Islet of Langerhans (tissue), 1 donor: ENCODE measurements around the gene TRIM10.

Experiments
- FAIRE-seq: peaks from one replicate; lab custom pipeline; 2011; peaks lifted over from hg19 to GRCh38; lab: Jason Lieb, UNC

The TRIM10 gene, protein sequence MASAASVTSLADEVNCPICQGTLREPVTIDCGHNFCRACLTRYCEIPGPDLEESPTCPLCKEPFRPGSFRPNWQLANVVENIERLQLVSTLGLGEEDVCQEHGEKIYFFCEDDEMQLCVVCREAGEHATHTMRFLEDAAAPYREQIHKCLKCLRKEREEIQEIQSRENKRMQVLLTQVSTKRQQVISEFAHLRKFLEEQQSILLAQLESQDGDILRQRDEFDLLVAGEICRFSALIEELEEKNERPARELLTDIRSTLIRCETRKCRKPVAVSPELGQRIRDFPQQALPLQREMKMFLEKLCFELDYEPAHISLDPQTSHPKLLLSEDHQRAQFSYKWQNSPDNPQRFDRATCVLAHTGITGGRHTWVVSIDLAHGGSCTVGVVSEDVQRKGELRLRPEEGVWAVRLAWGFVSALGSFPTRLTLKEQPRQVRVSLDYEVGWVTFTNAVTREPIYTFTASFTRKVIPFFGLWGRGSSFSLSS

DNA sequence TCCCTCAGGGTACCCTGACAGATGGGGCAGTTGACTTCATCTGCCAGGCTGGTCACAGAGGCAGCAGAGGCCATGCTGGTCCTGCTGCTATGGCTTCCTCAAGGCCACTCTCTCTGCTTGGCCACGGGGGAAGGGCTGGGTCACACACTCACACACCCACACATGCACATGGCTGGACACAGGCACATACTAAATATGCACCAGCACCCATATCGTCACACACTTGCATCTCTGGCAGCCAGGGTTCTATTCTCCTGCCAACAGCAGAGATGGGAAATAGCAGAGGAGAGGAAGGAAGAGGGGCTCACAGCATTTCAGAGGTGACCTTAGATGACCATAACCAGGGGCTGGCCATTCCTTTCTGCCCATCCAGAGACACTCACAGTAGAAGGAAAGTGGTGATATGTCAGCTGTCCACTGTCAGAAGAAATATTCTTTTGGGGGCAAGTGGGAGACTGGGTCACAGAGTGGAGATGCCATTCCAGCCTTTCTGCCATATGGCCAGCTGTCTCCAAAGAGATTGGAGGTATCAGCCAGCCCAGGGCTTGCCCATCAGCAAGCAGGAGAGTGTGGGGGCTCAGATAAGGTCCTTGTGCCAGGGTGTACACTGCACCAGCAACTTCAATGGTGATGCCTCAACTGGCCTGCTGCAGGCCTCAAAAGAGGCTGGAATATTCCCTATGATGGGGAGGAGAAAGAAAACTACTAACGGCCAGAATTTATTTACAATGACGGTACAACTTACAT, at the start of gene TRIM10:
Gene TRIM10 (minus strand): TSS at position 427 of the 747 bp plus-strand sequence. CDS start 353 bp downstream, at position 74.
- FAIRE-seq, result no peak

DNA sequence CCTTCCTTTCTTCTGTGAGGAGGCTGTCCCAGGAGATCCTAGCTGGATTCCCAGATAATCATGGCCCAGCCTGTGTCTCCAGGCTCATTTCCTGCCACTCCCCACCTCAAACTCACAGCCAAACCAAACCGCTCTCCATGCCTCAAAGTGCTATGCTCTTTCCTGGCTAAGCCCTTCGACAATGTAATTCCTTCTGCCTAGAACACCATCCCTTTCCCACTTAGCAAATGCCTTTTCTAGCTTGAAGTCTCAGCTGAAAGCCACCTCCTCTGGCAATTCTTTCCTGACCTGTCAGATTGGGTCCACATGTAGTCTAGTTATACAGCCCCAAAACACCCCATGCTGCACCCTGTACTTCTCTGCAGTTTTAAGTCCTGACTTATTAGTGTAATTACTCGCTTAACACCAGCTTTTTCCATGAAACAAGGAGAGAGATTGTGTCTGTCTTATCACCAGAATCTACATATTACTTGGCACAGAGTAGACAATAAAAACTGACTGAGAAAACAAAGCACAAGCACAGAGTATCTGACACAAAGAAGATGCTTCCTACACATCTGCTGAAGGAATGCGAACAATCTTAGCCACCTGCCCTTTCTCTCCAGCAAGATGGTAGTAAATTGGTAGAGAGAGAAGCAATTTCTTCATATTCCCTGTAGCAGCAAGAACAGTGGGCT, 46.7 kb upstream of the TRIM10 start:
- no peak for FAIRE-seq

DNA sequence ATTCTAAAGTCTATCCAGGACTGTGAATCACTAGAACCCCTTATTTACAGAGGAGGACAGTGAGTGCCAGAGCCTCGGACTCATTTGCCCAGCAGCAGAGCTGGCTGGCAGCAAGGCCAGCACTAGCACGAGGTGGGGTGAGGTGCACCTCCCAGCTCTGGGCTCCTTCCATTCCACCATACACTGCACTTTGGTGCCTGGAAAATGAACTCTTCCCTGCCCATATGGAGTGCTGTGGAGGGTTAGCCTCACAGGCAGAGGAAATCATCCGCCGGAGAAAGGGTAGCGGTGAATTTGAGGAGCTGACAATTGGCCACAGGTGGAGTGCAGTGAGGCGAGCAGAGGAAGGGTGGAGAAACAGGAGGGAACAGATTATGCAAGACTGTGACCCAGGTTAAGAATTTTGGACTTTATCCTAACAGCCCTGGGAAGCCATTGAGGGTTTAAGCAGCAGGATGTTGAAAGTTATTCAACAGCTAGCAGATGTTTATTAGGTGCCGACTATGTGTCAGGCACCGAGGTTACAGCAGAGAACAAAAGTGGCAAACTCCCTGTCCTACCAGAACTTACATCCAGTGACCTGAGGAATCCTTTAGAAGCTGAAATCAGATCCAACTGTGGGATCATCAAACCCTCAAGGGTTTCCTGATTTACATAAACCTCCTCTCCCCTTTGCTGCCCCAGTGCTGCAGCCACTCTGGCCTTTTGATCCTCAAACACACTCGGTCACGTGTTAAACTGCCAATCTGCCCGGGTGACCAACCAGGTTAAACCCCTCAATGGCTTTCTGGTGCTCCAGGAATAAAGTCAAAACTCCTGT, 46.0 kb upstream of the TRIM10 start:
- FAIRE-seq, result no peak

DNA sequence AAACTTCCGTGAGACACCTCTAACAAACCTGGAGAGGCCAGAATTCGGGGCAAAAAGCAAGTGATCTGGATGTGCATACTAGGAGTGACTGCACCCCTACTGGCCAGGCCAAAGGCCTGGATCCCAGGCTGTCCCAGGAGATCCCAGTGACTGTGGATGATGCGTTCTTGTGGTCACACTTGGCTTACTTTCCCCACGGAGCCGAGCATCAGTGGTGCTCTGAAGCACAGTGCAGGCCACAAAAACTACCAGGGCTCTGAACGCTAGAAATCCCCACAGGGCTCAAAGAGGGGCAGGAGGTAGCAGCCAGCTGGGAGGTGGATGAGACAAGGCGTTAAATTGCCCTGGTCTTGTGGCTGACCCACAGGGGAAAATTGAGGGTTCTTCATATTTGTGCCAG, 45.1 kb upstream of the TRIM10 start:
- FAIRE-seq, result no peak

DNA sequence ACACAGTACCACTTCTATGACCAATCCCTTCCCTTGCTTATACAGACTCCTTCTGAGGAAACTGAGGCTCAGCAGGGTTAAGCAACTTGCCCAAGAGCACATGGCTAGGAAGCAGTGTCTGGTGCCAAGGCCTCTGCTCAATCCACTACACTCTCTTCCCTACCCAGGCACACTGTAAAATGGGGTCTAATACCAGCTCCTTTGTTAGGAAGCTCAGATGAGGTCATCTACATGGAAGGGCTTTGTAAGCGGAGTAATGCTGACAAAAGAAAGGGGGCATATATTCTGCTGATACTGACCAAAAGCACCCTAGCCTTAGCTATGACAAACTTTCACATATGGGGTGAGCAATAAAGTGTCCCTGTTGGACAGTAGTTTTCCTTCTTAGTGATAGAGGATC, 43.1 kb upstream of the TRIM10 start:
- FAIRE-seq, result no peak

DNA sequence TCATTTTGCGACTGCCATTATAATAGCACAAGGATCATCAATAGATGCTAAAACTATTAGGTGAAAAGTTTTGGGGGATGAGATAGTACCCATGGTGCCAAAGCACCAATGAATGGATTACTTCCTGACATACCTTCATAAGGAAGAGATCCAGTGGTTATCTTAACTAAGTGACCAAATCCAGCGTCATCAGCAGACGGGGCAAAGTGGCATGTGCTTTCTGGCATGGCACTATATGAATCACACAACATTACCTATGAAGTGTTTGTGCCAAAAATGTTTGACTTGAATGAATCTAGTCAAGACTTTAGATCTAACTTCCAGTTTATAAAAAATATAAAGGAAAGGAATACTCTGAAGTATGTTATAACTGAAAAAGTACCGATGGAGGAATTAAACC, 41.4 kb upstream of the TRIM10 start:
- FAIRE-seq, result no peak

DNA sequence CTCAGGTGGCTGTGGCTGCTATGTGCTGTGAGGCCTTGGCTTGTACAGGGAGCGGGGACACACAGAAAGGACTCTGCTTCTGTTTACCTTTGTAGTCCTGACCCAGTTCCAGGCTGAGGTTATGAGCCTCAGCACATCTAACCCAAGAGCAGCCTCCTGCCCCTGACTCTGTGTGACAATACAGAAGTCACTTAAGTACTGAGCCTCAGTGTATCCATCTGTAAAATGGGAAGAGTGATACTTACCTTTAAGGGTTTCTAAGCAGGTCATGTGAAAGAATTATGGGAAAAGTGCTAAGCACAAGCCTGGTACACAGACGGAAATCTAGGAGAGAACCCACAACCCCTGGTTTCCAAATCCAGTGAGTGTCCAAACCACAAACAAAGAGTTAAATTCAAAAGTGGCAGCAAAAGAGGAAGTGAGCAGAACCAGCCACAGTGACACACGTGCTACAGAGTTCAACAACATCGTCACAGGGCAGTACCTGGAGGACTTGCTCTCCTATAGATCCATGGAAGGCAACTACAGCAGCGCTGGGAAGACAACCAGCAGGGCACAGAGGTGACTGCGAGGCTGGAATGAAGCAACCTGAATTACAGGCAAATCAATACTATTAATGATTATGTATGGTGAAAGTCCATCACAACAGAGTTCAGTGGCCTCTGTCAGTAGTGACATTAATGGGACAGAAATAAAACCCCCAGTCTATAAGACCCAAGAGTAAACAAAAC, 39.7 kb upstream of the TRIM10 start:
- FAIRE-seq, result no peak

DNA sequence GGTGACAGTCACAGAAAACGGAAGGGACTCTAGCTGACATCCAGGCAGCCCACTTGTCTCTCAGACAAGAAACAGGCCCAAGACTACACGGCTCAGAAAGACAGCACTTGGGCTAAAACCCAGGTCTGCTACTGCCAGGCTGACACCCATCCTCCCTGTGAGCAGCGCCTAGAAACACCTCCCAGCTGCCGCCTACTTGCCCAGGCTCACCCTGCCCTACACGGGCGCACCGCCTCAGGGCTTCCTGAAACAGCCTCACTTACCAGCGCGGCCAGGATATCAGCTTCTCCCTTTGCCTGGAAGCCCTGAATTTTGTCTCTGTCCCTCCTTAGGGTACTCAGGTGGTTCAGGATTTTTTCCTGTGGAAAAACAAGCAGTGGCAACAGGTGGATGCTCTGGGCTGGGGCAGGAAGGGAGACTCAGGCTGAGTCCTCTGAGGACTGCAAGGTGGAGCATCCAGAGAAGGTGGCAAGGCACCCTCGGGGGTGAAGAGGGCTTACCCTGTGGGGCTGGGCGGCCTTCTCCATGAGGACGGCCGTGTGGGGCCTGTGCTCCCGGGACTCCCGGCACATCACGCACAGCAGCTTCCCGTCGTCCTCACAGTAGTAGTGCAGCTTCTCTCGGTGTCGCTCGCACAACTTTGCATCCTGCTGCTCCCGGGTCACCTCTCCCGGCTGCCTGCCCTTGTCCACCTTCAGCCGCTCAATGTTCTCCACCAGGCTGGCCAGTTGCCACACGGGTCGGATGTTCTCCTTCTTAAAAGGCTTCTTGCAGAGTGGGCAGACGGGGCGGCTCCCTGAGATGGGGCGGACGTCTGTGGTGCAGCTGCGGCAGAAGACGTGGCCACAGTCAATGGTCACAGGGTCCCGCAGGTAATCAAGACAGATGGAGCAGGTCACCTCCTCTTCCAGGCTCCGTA, 37.4 kb upstream of the TRIM10 start:
- FAIRE-seq, result no peak

DNA sequence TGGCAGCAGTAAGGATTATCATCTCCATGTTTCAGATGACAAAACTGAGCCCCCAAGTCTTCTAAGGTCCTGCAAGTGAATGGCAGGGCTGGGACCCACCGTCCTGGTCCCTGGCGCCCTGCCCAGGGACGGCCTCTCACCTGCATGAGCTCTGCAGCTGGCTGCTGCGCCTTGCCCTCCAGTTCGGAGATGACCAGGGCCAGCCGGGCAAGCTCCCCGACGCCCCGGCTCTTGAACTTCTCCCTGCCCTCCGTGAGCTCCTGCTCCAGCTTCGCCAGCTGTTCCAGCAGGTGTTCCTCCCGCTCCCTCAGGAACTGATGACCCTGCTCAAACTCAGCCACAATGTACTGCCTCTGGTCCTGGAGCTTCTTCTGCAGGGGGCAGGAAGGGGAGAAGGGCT, 35.4 kb upstream of the TRIM10 start:
- no peak for FAIRE-seq

DNA sequence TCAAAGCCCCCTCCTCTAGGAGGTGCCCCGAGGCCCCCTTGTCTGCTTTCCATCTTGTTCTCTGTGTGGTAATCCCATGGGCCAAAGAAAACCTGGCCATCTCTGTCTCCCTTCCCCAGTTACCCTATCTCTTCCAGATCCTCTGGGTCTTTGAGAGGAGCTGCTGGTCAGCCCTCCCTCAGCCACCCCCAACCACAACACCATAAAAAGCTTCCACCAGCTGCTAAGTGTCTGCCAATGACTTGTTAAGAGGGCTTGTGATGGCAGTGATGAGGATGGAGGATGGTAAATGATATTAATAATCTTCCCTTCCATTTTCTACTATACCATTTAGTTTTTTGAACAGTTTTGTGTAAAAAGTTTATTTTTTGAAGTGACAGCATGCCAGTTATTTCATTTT, 34.9 kb upstream of the TRIM10 start:
- no peak for FAIRE-seq

DNA sequence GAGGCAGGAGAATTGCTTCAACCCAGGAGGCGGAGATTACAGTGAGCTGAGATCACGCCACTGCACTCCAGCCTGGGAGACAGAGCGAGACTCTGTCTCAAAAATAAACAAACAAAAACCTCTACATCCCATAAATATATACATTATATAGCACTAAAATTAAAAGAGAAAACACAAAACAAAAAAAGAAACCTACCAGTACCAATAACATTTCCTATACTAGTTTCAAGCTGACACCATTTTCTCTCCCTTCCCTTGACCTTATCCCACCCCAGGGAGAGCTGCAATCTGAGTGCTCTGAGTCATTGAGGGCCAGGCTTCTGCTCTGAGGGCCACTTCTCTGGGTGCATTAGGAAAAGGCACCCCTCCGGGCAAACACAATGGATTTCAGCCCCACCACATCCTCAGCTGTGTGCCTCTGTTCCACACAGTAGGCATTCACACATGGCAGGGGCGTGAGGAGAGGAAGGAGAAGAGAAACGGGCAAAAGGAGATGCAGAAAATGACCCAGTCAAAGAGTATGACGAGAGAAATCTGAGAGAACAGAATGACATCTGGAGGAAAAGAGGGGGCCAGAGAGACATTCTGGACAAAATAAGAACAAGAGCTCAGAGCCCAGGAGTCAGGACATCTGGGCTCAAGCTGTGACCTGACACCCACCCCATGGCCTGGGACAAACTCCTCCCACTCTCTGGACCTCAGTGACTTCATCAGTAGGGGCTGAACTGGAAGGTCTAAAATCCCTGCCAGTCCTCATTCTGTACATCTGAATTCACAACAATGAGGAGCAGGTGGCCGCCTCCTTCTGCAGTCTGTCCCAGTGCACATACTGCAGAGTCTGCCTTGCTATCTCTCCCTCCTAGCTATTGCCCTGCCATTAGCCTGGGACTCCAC, 34.0 kb upstream of the TRIM10 start:
- no peak for FAIRE-seq

DNA sequence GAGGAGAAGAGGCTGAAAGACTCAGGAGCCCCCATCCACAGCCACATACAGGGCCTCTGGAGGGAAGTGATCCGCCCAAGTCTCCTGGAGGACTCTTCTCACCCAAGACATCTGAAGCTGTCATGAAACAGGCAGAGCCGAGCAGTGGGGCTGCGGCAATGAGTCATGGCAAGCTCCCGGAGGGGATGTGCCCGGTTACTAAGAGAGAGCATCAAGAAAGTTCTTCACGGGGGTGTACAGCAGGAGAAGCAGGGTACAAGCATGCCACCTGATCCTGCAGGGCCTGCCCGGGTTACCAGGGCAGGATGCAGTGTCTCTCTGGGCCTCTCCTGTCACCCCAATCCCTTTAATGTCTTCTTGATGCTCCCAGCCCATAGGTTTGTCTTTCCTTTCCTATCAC, 31.1 kb upstream of the TRIM10 start:
- no peak for FAIRE-seq

DNA sequence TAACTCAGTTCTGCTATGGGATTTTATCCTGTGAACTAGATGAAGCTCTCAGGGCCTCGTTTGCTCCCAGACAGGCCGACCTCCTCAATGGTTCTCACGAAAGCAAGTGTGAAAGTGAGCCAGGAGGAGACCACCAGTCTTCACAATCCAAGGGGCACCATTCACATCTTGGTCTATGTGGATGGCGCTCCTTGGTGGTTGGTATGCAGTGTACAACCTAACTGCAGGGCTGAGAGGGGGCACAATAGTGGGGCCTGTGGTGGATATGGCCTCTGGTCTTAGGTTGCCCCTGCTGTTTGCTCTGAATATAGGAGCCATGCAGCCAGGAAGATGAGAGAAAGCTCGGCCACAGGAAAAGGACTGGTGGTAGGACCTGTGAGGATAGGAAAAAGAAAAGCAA, 27.5 kb upstream of the TRIM10 start:
- no peak for FAIRE-seq

DNA sequence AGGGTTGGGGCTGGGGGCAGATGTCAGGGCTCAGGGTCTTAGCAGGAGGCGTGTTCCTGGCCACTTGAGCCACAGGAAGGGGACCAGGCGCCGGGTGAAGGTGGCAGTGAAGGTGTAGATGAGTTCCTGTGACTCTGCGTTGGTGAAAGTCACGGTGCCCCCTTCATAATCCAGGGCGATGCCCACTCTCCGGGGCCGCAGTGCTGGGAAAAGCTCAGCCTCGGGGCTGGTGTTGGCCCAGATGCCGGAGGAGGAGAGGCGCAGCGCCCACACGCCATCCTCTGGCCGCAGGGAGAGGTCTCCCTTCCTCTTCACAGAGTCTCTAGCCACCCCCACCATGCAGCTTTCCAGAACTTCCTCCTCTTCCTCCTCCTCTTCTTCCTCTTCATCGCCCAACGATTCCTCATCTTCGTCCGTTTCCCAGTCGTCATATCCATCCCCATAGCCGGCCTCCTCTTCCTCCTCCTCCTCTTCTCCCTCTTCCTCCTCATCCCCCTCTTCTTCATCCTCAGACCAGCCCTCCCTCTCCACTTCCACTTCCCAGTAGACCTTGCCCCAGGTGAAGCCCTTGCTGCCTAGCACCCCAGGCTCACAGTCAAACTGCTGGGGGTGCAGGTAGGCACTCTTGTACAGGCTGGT, 25.0 kb upstream of the TRIM10 start:
- FAIRE-seq, result no peak

DNA sequence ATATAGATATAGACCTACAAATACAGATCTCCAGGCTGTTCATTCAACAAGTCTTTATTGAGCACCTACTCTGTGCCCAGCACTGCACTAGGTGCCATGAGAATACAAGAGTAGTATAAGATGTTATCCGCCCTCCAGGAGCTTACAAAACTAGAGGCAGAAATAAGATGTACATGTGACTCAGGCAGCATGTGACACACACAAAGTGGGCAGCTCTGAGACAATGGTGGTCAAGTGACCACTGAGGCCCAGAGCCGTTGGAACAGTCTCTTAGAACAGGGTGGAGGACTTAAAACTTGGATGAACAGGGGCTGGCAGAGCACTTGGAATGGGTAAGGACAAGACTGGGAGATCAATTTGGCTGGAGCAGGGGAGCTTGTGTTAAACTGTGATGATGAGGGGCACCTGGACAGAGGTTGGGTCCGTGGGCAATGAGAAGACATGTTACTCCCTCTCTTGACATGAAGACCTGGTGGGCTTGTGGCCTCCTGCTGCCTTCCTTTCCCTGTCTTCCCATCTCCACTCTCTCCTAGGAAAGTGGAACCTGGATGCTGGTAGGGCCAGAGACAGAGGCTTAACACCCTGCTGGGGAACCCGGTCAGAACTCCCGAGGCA, 23.5 kb upstream of the TRIM10 start:
- FAIRE-seq, result no peak

DNA sequence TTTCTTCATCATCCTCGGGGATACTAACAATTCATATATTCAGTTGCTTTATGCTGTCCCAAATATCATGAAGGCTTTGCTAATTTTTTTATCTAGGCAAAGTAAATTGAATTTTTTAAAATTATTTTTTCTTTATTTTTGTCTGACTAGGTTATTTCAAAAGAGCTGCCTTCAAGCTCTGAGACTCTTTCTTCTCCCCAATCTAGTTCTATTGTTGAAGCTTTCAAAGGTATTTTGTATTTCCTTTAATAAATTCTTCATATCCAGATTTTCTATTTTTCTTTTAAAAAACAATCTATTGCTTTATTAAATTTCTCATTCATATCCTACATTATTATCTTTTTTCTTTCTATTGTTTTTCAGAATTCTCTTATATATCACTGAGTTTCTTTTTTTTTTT, 19.1 kb upstream of the TRIM10 start:
- no peak for FAIRE-seq

DNA sequence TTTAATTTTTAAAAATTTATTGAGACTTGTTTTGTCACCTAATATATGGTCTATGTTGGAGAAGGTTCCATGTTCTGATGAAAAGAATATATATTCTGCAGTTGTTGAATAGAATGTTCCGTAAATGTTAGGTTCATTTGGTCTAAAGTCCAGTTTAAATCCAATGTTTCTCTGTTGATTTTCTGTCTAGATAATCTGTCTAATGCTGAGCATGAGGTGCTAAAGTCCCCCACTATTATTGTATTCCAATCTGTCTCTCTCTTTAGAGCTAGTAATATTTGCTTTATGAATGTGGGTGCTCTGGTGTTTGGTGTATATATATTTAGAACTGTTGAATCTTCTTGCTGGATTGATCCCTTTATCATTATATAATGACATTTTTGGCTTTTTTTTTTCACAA, 17.8 kb upstream of the TRIM10 start:
- no peak for FAIRE-seq

DNA sequence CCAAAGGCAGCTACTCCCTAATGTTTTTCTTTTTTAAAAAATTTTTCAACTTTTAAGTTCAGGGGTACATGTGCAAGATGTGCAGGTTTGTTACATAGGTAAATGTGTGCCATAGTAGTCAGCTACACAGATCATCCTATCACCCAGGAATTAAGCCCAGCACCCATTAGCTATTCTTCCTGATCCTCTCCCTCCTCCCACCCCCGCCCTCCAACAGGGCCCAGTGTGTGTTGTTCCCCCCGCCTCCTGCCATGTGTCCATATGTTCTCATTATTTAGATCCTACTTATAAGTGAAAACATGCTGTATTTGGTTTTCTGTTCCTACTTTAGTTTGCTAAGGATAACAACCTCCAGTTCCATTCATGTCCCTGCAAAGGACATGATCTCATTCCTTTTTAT, 14.8 kb upstream of the TRIM10 start:
- FAIRE-seq, result no peak
